ENCODE results near the gene PROCR.
"Not testable (repeated sequence)": the region's sequence is repeated elsewhere in the genome, so short reads cannot be mapped to it uniquely, and the experiment has no call there.

Gene PROCR

DNA sequence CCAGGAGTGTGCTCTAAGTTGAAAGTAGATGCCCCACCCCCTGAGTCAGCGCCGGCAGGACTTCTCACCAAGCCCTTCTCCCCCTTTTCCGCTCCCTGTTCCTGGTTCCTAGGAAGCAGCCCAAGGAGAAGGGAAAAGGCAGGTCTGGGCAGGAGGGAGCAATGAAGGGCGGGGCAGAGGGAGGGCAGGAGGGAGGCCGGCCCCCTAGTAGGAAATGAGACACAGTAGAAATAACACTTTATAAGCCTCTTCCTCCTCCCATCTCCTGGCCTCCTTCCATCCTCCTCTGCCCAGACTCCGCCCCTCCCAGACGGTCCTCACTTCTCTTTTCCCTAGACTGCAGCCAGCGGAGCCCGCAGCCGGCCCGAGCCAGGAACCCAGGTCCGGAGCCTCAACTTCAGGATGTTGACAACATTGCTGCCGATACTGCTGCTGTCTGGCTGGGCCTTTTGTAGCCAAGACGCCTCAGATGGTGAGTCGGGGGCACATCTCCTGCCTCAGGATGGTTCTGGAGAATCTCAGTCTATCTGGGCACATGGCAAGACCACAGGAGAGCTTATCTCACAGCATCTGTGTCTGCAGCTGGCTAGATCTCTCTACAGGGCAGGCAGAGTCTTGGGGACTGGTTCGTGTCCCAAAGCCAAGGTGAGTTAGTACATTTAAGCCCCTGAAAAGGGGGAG is at the start of gene PROCR:
Gene PROCR (plus strand): TSS at position 320 of the 681 bp plus-strand sequence. CDS start 83 bp downstream, at position 403.
- DNase-seq: peak; percentile 40

GRCh38 chr20:35122756-35123405 is 49.0 kb upstream of the PROCR start:
- DNase-seq: no peak

DNA sequence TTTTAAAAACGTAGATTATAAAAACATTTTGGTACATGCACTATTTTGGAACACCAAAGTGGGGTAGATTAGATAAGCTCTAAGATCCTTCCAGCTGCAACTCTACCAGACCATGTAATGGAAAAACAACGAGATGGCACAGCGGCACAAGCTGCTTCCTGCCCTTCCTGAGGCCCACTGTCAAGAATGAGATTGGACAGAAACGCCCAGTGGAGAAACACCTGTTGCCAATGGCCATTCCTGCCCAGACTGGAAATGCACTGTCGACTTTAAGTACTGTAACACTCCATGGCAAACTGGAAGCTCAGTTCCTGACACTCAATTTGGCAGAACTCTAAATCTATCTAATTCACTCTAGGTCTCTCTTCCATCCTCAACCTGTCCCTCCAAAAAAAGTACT is 46.1 kb upstream of the PROCR start:
- no peak for DNase-seq

GRCh38 chr20:35129647-35130069 is 42.2 kb upstream of the PROCR start:
- DNase-seq: no peak

DNA sequence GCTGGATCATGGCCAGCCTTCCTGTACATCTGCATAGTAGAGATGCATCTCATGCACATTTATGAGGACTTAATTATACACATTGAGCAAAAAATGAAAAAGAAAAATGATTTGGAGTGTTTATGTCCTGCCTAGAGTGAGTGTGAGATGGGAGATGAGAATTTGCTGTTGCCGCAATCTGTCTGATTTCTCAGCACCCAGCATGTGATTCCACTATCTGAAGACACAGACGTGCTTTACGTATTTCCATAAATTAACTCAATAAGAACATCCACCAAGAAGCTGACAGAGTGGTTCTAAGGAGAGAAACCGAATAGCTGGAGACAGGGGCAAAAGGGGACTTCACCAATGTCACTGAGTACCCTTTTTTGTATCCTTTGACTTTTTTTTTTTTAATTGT is 39.9 kb upstream of the PROCR start:
- no peak for DNase-seq

DNA sequence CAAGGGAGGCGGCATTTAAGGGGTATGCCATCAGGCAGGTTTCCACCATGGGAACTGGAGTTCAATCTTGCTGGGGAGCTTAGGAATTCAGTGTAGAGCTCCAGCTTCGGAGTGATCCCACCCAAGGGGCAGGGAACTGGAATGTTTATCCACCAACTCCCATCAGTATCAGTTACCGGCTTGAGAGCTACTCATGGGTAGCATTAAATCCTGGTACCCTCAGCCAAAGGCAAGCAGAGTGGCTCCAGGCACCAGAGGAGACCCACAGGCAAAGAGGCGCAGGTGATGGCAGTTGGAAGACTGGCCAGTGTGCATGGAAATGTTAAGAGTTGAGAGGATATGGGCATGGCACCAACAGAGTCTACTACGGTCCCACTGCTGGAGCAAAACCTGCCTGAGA is 38.8 kb upstream of the PROCR start:
- no peak for DNase-seq

DNA sequence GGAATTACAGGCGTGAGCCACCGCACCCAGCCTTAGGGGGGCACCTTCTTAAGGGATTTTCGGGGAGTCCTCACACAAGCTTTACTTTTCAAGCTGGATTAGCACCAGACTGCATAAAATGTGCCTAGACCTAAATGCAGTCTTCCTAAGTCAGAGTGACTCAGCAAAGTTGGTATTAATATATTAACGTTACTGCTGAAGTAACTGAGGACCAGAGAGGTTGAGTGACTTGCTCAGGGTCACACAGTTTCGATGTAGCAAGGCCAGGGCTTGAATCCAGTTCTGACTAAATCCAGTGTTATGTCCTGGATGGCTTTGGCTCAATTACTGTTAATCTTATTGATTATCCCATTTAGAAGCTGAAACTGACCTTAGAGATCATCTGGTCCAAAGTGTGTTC is 38.1 kb upstream of the PROCR start:
- no peak for DNase-seq

- DNase-seq: no peak
These were observed 37.4 kb upstream of the PROCR start for GRCh38 chr20:35134472-35134871.

- no peak for DNase-seq
These were observed 37.0 kb upstream of the PROCR start for GRCh38 chr20:35134880-35135279.

GRCh38 chr20:35135867-35136586 is 35.8 kb upstream of the PROCR start:
- DNase-seq: no peak

DNA sequence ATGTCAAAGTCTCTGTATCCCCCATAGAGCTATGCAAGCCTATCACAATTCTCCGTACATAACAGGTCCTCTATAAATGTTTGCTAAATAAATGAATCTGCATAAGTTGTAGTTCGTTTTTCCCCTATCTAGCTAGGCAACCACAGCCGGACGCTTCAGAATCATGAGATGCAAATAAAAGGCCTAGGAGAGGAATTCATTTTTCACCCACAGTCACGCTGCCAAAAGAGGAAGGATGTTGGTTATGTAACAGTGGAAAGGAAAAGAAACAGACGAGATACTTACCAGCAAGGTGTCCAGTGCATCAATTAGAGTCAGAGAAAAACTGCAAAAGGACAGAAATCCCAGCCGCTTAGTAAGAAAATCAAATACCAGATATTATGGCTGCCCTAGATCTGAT is 27.2 kb upstream of the PROCR start:
- DNase-seq: no peak

GRCh38 chr20:35145141-35145564 is 26.7 kb upstream of the PROCR start:
- peak; percentile 56 for DNase-seq

DNA sequence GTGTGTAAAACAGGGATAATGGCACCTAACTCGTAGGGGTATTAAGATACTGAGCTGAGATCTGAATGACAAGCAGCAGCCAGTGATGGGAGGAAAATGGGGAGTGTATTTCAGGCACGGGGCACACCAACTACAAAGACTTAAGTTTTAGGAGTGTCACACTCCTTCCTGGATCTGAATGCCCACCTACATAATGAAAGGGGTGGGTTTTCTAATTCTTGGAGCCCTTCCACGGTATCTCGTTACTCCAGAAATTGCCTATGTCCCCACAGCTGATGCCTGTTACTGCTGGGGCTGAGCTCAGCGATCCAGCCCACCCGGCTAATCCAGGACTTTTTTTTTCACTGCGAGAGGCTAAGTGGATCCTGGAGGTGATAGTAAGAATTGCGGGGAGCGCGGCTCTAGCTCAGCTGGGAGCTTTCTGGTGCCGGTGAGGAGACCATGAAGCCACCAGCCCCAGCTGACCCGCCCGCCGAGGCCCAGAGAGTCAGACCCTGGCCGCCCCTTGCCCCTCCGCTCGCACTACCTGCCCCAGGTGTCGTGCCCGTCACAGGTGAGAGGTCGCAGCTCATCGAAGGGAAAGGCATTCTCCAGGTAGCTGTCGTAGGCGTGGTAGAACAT is 25.5 kb upstream of the PROCR start:
- DNase-seq: peak; percentile 11

DNA sequence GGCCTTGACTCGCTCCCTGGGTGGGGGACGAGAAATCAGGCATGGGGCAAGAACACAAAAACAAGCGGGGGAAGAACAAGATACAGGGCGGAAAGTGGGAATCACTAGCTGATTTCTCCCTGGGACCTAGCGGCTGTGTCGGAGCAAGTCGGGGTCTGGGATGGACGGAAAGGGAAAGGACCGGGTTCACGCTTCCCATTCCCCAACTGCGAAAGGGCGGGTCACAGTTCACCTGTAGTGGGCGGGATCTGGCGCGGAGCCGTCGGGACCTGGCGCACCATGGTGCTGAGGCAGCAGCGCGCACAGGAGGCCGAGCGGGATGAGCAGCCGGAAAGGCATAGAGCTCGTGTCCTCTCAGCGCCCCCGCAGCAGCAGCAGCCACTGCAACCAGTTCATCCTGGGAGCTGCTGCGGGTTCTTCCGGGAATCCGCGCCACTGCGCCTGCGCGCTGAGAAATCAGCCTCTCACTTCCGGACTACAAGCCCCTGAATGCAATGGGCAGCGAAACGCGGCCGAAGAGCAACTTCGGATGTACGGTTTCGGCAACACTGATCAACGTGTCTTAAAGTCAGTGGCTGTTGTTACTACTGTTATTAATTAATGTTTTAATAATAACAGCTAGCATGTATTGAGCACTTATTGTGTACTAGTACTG is 24.8 kb upstream of the PROCR start, which contains the start of gene EDEM2:
Gene EDEM2 (minus strand): TSS at position 417 of the 655 bp plus-strand sequence. CDS start 78 bp downstream, at position 339.
- DNase-seq: peak; percentile 89

DNA sequence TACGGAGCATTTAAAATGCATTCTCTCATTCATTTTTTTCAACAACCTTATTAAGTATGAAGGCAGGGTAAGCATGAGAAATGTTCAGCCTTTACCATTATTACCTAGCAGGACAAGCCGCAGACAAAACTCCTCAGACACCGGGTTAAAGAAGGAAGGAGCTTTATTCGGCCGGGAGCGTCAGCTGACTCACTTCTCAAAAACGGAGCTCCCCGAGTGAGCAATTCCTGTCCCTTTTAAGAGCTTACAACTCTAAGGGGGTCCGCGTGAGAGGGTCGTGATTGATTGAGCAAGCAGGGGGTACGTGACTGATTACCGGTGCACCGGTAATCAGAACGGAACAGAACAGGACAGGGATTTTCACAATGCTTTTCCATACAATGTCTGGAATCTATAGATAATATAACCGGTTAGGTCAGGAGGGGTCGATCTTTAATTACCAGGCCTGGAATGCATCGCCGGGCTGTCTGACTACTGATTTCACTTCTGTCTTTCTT is 24.2 kb upstream of the PROCR start:
- not testable (repeated sequence) for DNase-seq

GRCh38 chr20:35150846-35151579 is 20.9 kb upstream of the PROCR start:
- DNase-seq: no peak

- DNase-seq: no peak
These were observed 20.1 kb upstream of the PROCR start for GRCh38 chr20:35151736-35152135.

GRCh38 chr20:35155936-35156335 is 15.9 kb upstream of the PROCR start:
- no peak for DNase-seq

DNA sequence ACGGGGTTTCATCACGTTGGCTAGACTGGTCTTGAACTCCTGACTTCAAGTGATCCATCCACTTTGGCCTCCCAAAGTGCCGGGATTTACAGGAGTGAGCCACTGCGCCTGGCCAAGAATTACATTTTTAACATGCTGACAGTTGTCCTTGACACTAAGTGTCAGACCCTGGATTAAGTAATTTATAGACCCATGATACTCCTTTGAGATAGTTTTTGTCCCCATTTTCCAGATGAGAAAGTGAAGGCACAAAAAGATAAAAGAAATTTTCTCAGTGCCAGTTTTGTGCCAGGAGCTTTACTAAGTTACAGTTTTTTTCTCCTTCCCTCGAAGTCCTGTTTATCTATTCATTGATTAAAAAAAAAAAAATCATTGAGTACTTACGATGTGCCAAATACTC is 14.9 kb upstream of the PROCR start:
- no peak for DNase-seq

GRCh38 chr20:35160341-35160740 is 11.5 kb upstream of the PROCR start:
- DNase-seq: not testable (repeated sequence)

- DNase-seq: not testable (repeated sequence)
These were observed 7.3 kb upstream of the PROCR start for GRCh38 chr20:35164531-35164930.
